ENCODE measurements around the gene BICC1. TPM values are rescaled to one million over a fixed set of nuclear protein-coding genes. Genes with fewer than 3 reads are reported as not detected.

The BICC1 gene
- total RNA-seq, 1 donor from 2014 or later: 2.4 TPM

GRCh38 chr10:58823983-58824382, 311.3 kb downstream of the BICC1 start:
- Mint-ChIP-seq H3K4me3 (no peak overlapping the region), H3K4me1 (peaks cover 25% of the 10 kb centered on the region), H3K27ac (ENCODE audit: unreplicated experiment) (no peak overlapping the region), H3K36me3 (ENCODE audit: low read depth) (no peaks in the 10 kb centered on the region), H3K27me3 (ENCODE audit: low read depth) (no peaks in the 10 kb centered on the region), H3K9me3 (no peaks in the 10 kb centered on the region)
- no peak for DNase-seq (ENCODE audit: low read depth, low spot score)
- TF ChIP-seq CTCF (conservative IDR thresholded peaks at IDR 0.05): no peak

- no peaks in the 10 kb centered on the region for H3K36me3 Mint-ChIP-seq (ENCODE audit: low read depth)
- no peaks in the 10 kb centered on the region for H3K27me3 Mint-ChIP-seq (ENCODE audit: low read depth)
- H3K4me1 Mint-ChIP-seq: peaks cover 24% of the 10 kb centered on the region
- no peak overlapping the region for H3K27ac Mint-ChIP-seq (ENCODE audit: unreplicated experiment)
- TF ChIP-seq CTCF (conservative IDR thresholded peaks at IDR 0.05): no peak
- DNase-seq (ENCODE audit: low read depth, low spot score): no peak
- no peaks in the 10 kb centered on the region for H3K9me3 Mint-ChIP-seq
- no peak overlapping the region for H3K4me3 Mint-ChIP-seq
Measured at GRCh38 chr10:58824396-58824795, 311.7 kb downstream of the BICC1 start.

GRCh38 chr10:58826694-58827093, 314.0 kb downstream of the BICC1 start:
- H3K9me3 Mint-ChIP-seq: no peaks in the 10 kb centered on the region
- no peak overlapping the region for H3K4me3 Mint-ChIP-seq
- H3K27me3 Mint-ChIP-seq (ENCODE audit: low read depth): no peaks in the 10 kb centered on the region
- H3K36me3 Mint-ChIP-seq (ENCODE audit: low read depth): no peaks in the 10 kb centered on the region
- H3K27ac Mint-ChIP-seq (ENCODE audit: unreplicated experiment): peak overlapping the region; percentile 59
- TF ChIP-seq CTCF (conservative IDR thresholded peaks at IDR 0.05): no peak
- no peak for DNase-seq (ENCODE audit: low read depth, low spot score)
- H3K4me1 Mint-ChIP-seq: peaks cover 26% of the 10 kb centered on the region

- Mint-ChIP-seq H3K27me3 (ENCODE audit: low read depth) (no peaks in the 10 kb centered on the region), H3K36me3 (ENCODE audit: low read depth) (no peaks in the 10 kb centered on the region), H3K27ac (ENCODE audit: unreplicated experiment) (no peak overlapping the region), H3K9me3 (no peaks in the 10 kb centered on the region), H3K4me3 (no peak overlapping the region), H3K4me1 (peaks cover 30% of the 10 kb centered on the region)
- no peak for DNase-seq (ENCODE audit: low read depth, low spot score)
- TF ChIP-seq CTCF (conservative IDR thresholded peaks at IDR 0.05): no peak
Measured at GRCh38 chr10:58827381-58827780, 314.7 kb downstream of the BICC1 start.

- Mint-ChIP-seq H3K36me3 (ENCODE audit: low read depth) (no peaks in the 10 kb centered on the region), H3K27ac (ENCODE audit: unreplicated experiment) (no peak overlapping the region), H3K9me3 (no peaks in the 10 kb centered on the region), H3K27me3 (ENCODE audit: low read depth) (no peaks in the 10 kb centered on the region), H3K4me1 (peaks cover 44% of the 10 kb centered on the region), H3K4me3 (no peak overlapping the region)
- no peak for TF ChIP-seq CTCF (conservative IDR thresholded peaks at IDR 0.05)
- no peak for DNase-seq (ENCODE audit: low read depth, low spot score)
Measured at GRCh38 chr10:58829839-58830238, 317.2 kb downstream of the BICC1 start.

- Mint-ChIP-seq H3K27me3 (ENCODE audit: low read depth) (no peaks in the 10 kb centered on the region), H3K4me1 (peaks cover 44% of the 10 kb centered on the region), H3K36me3 (ENCODE audit: low read depth) (no peaks in the 10 kb centered on the region), H3K27ac (ENCODE audit: unreplicated experiment) (no peak overlapping the region), H3K9me3 (no peaks in the 10 kb centered on the region), H3K4me3 (no peak overlapping the region)
- TF ChIP-seq CTCF (conservative IDR thresholded peaks at IDR 0.05): no peak
- DNase-seq (ENCODE audit: low read depth, low spot score): no peak
Measured at GRCh38 chr10:58830697-58831096, 318.0 kb downstream of the BICC1 start.

Data from neural crest cell (in vitro differentiated cells).